ENCODE results near the gene METTL16. TPM values are rescaled to one million over a fixed set of nuclear protein-coding genes. Genes with fewer than 3 reads are reported as not detected.
A peak's percentile ranks its signal among the peaks of the same experiment; 100 is the strongest.
"Not testable (repeated sequence)": the region's sequence is repeated elsewhere in the genome, so short reads cannot be mapped to it uniquely, and the experiment has no call there.

Gene METTL16
- polyA plus RNA-seq, 4 donors = 10.7 to 25.2 (median 12.9) TPM

- DNase-seq (peak; percentile 82 to 97), FAIRE-seq (no peak)
- WGBS, 3 donors = 24 to 56% (median 45%) methylated on average over 7 of the region's 7 CpGs
- no peaks in the 10 kb centered on the region for H3K27me3 ChIP-seq (ENCODE audit: control insufficient read depth in 3 of 3, insufficient read depth in 3 of 3, low read length in 3 of 3)
- H3K9me3 ChIP-seq (ENCODE audit: control insufficient read depth in 2 of 2, insufficient read depth in 1 of 2, low read depth in 1 of 2, low read length in 1 of 2) = no peaks in the 10 kb centered on the region
- H3K36me3 ChIP-seq (ENCODE audit: control insufficient read depth in 3 of 3, insufficient read depth in 2 of 3, low read depth in 1 of 3, low read length in 3 of 3) = no peaks in the 10 kb centered on the region
- H3K27ac ChIP-seq (ENCODE audit: low read depth in 1 of 3, low read length in 2 of 3) = peak overlapping the region; percentile 67 to 88 (median 82)
- H3K4me1 ChIP-seq (ENCODE audit: control insufficient read depth in 3 of 3, insufficient read depth in 2 of 3, low read depth in 1 of 3, low read length in 2 of 3) = peaks cover 0 to 12% (median 0%) of the 10 kb centered on the region in 3 donors
- H3K4me3 ChIP-seq (ENCODE audit: low read depth in 1 of 3, low read length in 3 of 3) = no peak overlapping the region
Measured at GRCh38 chr17:2545393-2545792, 33.7 kb upstream of the METTL16 start.

GRCh38 chr17:2542456-2542855, 30.8 kb upstream of the METTL16 start:
- 4 to 42% (median 38%) methylated on average over 7 of the region's 7 CpGs for WGBS, 3 donors
- peak overlapping the region; percentile 49 to 91 (median 91) for H3K27ac ChIP-seq (ENCODE audit: low read depth in 1 of 3, low read length in 2 of 3)
- peaks cover 0 to 12% (median 0%) of the 10 kb centered on the region in 3 donors for H3K4me1 ChIP-seq (ENCODE audit: control insufficient read depth in 3 of 3, insufficient read depth in 2 of 3, low read depth in 1 of 3, low read length in 2 of 3)
- no peaks in the 10 kb centered on the region for H3K36me3 ChIP-seq (ENCODE audit: control insufficient read depth in 3 of 3, insufficient read depth in 2 of 3, low read depth in 1 of 3, low read length in 3 of 3)
- H3K9me3 ChIP-seq (ENCODE audit: control insufficient read depth in 2 of 2, insufficient read depth in 1 of 2, low read depth in 1 of 2, low read length in 1 of 2) = no peaks in the 10 kb centered on the region
- peak overlapping the region in 1 of 3 donors; percentile 3 for H3K4me3 ChIP-seq (ENCODE audit: low read depth in 1 of 3, low read length in 3 of 3)
- peak; percentile 73 to 96 for DNase-seq
- no peaks in the 10 kb centered on the region for H3K27me3 ChIP-seq (ENCODE audit: control insufficient read depth in 3 of 3, insufficient read depth in 3 of 3, low read length in 3 of 3)
- FAIRE-seq = no peak

DNA sequence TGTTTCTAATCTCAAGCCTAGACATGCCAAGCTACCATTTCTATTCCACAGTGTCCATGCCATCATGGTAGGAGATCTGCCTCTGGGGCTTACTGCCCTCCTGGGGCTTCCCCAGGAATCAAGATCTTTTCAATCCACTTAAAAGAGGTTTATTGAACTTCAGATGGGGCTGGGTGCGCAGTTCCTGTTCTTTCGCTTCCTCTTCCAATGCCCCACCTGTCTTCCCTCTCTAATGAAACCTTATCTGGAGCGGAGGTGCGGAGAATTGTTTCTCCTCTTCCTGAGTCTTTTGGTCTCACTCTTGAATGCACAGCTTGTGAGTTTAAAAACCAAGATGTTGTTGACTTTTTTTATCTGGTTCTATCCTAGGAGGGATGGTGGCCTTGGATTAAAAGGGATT, 30.4 kb upstream of the METTL16 start:
- Histone ChIP-seq H3K27ac (ENCODE audit: low read depth in 1 of 3, low read length in 2 of 3) (peak overlapping the region; percentile 49 to 91 (median 74)), H3K36me3 (ENCODE audit: control insufficient read depth in 3 of 3, insufficient read depth in 2 of 3, low read depth in 1 of 3, low read length in 3 of 3) (no peaks in the 10 kb centered on the region), H3K9me3 (ENCODE audit: control insufficient read depth in 2 of 2, insufficient read depth in 1 of 2, low read depth in 1 of 2, low read length in 1 of 2) (no peaks in the 10 kb centered on the region), H3K4me1 (ENCODE audit: control insufficient read depth in 3 of 3, insufficient read depth in 2 of 3, low read depth in 1 of 3, low read length in 2 of 3) (peaks cover 0 to 12% (median 0%) of the 10 kb centered on the region in 3 donors), H3K27me3 (ENCODE audit: control insufficient read depth in 3 of 3, insufficient read depth in 3 of 3, low read length in 3 of 3) (no peaks in the 10 kb centered on the region), H3K4me3 (ENCODE audit: low read depth in 1 of 3, low read length in 3 of 3) (peak overlapping the region in 2 of 3 donors; percentile 3 to 11)
- FAIRE-seq (no peak), DNase-seq (peak in 1 of 2 donors; percentile 87)
- WGBS, 3 donors = 22 to 76% (median 53%) methylated on average over 4 of the region's 4 CpGs

DNA sequence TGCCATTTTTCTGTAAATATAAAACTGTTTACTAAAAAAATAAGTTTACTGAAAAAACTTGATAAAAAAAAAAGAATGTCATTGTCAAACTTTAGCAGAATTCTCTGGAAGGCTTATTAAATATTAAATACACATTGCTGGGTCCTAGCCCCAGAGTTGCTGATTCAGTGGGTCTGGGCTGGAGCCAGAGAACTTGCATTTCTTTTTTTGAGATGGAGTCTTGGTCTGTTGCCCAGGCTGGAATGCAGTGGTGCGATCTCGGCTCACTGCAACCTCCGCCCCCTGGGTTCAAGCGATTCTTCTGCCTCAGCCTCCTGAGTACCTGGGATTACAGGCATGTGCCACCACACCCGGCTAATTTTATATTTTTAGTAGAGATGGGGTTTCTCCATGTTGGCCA, 25.9 kb upstream of the METTL16 start:
- not testable (repeated sequence) for H3K36me3 ChIP-seq (ENCODE audit: control insufficient read depth in 3 of 3, insufficient read depth in 2 of 3, low read depth in 1 of 3, low read length in 3 of 3); H3K27me3 ChIP-seq (ENCODE audit: control insufficient read depth in 3 of 3, insufficient read depth in 3 of 3, low read length in 3 of 3); H3K27ac ChIP-seq (ENCODE audit: low read depth in 1 of 3, low read length in 2 of 3); FAIRE-seq; H3K4me1 ChIP-seq (ENCODE audit: control insufficient read depth in 3 of 3, insufficient read depth in 2 of 3, low read depth in 1 of 3, low read length in 2 of 3); H3K9me3 ChIP-seq (ENCODE audit: control insufficient read depth in 2 of 2, insufficient read depth in 1 of 2, low read depth in 1 of 2, low read length in 1 of 2); H3K4me3 ChIP-seq (ENCODE audit: low read depth in 1 of 3, low read length in 3 of 3); DNase-seq
- WGBS, 3 donors = 79 to 85% (median 80%) methylated on average over 5 of the region's 5 CpGs

DNA sequence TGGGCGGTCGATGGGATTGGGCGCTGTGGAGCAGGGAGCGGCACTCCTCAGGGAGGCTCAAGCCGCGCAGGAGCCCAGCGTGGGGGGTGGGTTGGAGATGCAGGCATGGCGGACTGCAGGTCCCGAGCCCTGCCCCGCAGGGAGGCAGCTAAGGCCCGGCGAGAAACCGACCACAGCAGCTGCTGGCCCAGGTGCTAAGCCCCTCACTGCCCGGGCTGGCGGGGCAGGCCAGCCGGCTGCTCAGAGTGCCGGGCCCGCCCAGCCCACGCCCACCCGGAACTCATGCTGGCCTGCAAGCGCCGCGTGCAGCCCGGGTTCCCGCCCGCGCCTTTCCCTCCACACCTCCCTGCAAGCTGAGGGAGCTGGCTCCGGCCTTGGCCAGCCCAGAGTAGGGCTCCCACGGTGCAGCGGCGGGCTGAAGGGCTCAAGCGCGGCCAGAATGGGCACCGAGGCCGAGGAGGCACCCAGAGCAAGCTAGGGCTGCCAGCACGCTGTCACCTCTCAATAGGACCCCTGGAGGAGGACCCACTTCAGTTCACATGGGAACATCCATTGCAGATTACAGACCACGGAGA, 20.5 kb upstream of the METTL16 start:
- H3K9me3 ChIP-seq (ENCODE audit: control insufficient read depth in 2 of 2, insufficient read depth in 1 of 2, low read depth in 1 of 2, low read length in 1 of 2) = no peaks in the 10 kb centered on the region
- no peak for DNase-seq
- WGBS, 3 donors = 94 to 97% (median 96%) methylated on average over 24 to 37 of the region's 37 CpGs
- no peaks in the 10 kb centered on the region for H3K36me3 ChIP-seq (ENCODE audit: control insufficient read depth in 3 of 3, insufficient read depth in 2 of 3, low read depth in 1 of 3, low read length in 3 of 3)
- no peak for FAIRE-seq
- H3K27me3 ChIP-seq (ENCODE audit: control insufficient read depth in 3 of 3, insufficient read depth in 3 of 3, low read length in 3 of 3) = no peaks in the 10 kb centered on the region
- no peaks in the 10 kb centered on the region for H3K4me1 ChIP-seq (ENCODE audit: control insufficient read depth in 3 of 3, insufficient read depth in 2 of 3, low read depth in 1 of 3, low read length in 2 of 3)
- no peak overlapping the region for H3K27ac ChIP-seq (ENCODE audit: low read depth in 1 of 3, low read length in 2 of 3)
- no peak overlapping the region for H3K4me3 ChIP-seq (ENCODE audit: low read depth in 1 of 3, low read length in 3 of 3)

GRCh38 chr17:2531243-2531954, 19.7 kb upstream of the METTL16 start:
- not testable (repeated sequence) for H3K9me3 ChIP-seq (ENCODE audit: control insufficient read depth in 2 of 2, insufficient read depth in 1 of 2, low read depth in 1 of 2, low read length in 1 of 2); H3K27me3 ChIP-seq (ENCODE audit: control insufficient read depth in 3 of 3, insufficient read depth in 3 of 3, low read length in 3 of 3); H3K4me1 ChIP-seq (ENCODE audit: control insufficient read depth in 3 of 3, insufficient read depth in 2 of 3, low read depth in 1 of 3, low read length in 2 of 3); H3K4me3 ChIP-seq (ENCODE audit: low read depth in 1 of 3, low read length in 3 of 3); DNase-seq; H3K36me3 ChIP-seq (ENCODE audit: control insufficient read depth in 3 of 3, insufficient read depth in 2 of 3, low read depth in 1 of 3, low read length in 3 of 3); H3K27ac ChIP-seq (ENCODE audit: low read depth in 1 of 3, low read length in 2 of 3); FAIRE-seq
- WGBS, 3 donors = 71% methylated on average over 9 of the region's 9 CpGs

DNA sequence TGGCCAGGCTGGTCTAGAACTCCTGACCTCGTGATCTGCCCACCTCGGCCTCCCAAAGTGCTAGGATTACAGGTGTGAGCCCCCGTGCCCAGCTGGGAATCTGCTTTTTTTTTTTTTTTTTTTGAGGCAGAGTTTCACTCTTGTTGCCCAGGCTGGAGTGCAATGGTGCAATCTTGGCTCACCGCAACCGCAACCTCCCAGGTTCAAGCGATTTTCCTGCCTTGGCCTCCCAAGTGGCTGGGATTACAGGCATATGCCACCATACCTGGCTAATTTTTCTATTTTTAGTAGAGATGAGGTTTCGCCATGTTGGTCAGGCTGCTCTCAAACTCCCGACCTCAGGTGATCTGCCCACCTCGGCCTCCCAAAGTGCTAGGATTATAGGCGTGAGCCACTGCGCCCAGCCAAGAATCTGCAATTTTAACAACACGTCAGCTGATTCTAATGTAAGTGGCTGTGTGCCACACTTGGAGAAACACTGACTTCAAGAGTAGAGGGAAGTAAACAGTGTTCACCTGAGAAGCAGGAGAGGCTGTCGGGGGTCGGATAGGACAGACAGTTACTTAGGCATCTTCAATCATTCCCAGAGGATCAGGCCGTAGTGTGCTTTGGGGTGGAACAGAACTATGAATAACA, 10.2 kb upstream of the METTL16 start:
- not testable (repeated sequence) for H3K27ac ChIP-seq (ENCODE audit: low read depth in 1 of 3, low read length in 2 of 3); FAIRE-seq; H3K9me3 ChIP-seq (ENCODE audit: control insufficient read depth in 2 of 2, insufficient read depth in 1 of 2, low read depth in 1 of 2, low read length in 1 of 2); H3K4me1 ChIP-seq (ENCODE audit: control insufficient read depth in 3 of 3, insufficient read depth in 2 of 3, low read depth in 1 of 3, low read length in 2 of 3); H3K27me3 ChIP-seq (ENCODE audit: control insufficient read depth in 3 of 3, insufficient read depth in 3 of 3, low read length in 3 of 3); H3K4me3 ChIP-seq (ENCODE audit: low read depth in 1 of 3, low read length in 3 of 3); H3K36me3 ChIP-seq (ENCODE audit: control insufficient read depth in 3 of 3, insufficient read depth in 2 of 3, low read depth in 1 of 3, low read length in 3 of 3); DNase-seq
- 91 to 93% (median 92%) methylated on average over 15 of the region's 15 CpGs for WGBS, 3 donors

- Histone ChIP-seq H3K4me1 (ENCODE audit: control insufficient read depth in 3 of 3, insufficient read depth in 2 of 3, low read depth in 1 of 3, low read length in 2 of 3) (no peaks in the 10 kb centered on the region), H3K36me3 (ENCODE audit: control insufficient read depth in 3 of 3, insufficient read depth in 2 of 3, low read depth in 1 of 3, low read length in 3 of 3) (no peaks in the 10 kb centered on the region), H3K27ac (ENCODE audit: low read depth in 1 of 3, low read length in 2 of 3) (no peak overlapping the region), H3K9me3 (ENCODE audit: control insufficient read depth in 2 of 2, insufficient read depth in 1 of 2, low read depth in 1 of 2, low read length in 1 of 2) (no peaks in the 10 kb centered on the region), H3K4me3 (ENCODE audit: low read depth in 1 of 3, low read length in 3 of 3) (no peak overlapping the region), H3K27me3 (ENCODE audit: control insufficient read depth in 3 of 3, insufficient read depth in 3 of 3, low read length in 3 of 3) (no peaks in the 10 kb centered on the region)
- 78 to 90% (median 81%) methylated on average over 5 of the region's 5 CpGs for WGBS, 3 donors
- DNase-seq = no peak
- no peak for FAIRE-seq
Measured at GRCh38 chr17:2521257-2521656, 9.6 kb upstream of the METTL16 start.

Data from small intestine (tissue), 7 donors.